HL-60/S4 (cell line): Measurements from ENCODE around the gene PLEKHA6.
"Not testable (repeated sequence)": the region's sequence is repeated elsewhere in the genome, so short reads cannot be mapped to it uniquely, and the experiment has no call there.

Experiments
- in situ Hi-C: fragments of 300-500 bp; cut with MboI; formaldehyde crosslinking; loops from 2 replicates; pipeline ENCODE4 v1.14.3; 2022; ENCODE audit warnings: low sequenced_read_pairs

The PLEKHA6 gene

DNA sequence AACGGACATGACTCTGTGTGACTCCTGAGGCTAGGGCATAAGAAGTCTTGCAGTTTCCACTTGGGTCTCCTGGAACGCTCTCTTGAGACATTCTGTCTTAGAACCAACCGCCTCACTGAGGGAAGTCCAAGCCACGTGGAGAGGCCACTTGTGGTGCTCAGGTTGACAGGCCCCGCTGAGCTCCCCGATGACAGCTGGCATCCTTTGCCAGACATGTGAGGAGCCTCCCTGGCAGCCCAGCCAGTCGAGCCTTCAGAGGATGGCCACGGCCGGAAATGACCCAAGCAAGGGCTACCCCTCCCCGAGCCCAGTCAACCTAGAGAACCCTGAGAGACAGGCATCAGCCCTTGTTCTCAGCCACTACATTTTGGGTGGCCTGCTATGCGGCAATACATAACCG is 20.7 kb downstream of the PLEKHA6 start:
- in situ Hi-C loops, result no loop called here

DNA sequence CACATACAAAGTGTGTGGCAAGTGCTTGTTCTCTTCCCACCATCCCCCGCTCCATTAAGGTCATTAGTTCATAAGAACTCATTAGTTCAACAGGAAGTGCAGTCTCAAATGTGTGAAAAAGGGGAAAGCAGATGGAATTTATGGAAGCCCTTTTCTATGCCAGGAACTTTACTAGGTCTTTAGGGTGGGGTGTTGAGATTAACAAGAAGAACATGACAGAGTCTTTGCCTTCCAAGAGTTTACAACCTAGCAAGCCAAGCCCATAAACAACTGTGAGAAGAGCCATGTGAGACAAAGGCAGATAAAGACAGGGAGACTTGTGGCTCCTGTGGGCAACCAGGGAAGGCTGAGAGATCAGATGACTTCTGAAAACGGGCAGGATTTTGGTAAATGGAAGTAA is 21.4 kb downstream of the PLEKHA6 start:
- in situ Hi-C loops, result no loop called here

DNA sequence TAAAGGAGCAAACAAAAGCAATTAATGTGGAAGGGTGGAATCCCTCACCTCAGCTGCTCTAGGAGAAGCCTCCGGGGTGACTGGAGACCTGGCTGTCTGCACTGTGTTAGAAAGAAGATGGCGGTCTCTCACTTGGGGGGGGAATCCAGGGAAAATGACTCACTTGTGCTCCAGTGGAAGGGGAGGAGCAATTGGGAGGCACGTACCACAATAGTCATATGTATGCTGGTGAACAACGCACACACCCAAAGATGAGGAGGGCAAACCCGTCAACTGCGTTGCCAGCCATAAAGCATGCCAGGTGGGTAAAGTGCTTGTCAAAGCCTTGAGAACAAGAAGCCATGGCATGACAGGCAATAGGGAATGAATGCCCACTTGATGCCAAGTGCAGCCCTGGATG is 22.1 kb downstream of the PLEKHA6 start:
- in situ Hi-C loops, result no loop called here

DNA sequence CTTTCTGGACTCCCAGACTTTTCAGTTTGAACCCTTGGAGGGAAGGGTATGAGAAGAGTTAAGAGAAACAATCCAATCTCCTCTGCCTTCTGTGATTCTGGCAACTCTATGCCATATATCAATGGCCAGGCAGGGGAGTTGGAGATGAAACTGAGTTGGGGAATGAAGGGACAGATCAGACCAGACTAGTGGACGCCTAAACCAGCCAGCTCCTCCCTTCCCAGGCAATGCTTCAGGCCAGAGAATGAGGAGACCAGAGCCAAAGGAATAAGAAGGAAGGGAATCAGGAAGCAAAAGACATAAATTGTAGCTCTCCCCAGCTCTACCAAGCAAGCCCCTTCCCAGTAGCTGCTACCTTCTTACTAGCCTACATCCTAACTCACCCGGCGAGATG is 22.7 kb downstream of the PLEKHA6 start:
- in situ Hi-C loops, result no loop called here

DNA sequence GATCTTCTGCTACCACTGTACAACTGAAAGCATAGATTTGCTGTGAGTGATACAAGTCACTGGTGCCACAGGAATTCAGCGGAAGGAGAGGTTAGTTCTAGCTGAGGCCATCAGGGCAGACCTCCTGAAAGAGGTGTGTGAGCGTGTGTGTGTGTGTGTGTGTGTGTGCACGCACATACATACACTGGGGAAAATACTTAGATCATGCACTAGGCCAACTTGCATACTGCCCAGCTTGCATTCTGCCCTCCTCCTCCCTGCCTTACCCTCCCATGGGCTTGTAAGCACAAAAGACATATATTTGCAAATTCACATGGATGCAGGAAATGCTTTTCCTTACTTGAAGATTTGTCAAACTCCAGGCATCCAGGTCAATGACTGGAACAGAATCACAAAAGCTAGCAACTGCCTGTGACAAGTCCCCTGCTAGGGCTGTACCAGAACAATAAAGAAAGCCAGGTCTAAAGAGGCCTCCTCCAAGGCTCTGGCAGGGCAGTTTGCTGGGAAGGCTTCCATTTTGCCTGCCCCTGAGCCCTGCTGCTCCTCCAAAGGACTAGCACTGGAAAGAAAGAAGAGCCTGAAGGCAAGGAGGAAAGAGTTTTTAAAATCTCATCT is 23.2 kb downstream of the PLEKHA6 start:
- in situ Hi-C loops, result no loop called here

DNA sequence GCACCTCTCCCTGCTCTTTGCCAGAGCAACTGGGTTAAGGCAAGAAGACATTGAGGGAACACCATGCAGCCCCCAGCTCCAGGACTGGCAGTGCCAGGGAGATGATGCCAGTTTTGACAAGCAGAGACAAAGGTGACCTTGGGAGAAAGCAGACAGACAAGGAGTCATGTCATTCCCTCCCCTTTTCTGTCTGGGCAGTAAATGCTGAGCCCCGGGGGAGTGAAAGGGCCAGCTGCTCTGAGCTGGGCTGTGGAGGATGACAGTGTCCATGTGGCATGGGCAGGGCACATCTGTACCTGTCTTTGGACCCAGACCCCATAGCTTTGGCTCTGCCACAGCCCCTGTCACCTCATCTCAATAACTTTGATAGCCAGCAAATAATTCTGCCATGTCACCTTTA is 24.2 kb downstream of the PLEKHA6 start:
- in situ Hi-C loops, result no loop called here

DNA sequence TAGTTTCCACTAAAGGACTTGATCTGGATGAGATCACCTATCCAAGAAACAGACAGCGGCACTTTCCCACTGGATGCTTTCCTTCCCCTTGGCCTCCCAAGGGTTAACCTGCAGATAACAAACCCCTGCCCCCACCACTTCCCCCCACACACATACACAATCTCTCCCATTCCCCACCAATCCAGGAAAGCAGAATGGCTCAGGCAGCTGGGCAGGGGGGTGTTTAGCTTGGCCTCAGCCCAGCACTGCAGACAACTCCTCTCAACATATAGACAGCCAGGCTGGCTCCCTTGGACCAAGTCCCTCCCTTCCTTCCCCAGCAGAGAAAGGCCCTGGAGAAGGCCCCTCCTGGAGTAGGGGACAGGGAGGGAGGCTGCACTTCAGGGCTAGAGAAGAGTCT is 24.6 kb downstream of the PLEKHA6 start:
- in situ Hi-C loops, result no loop called here

DNA sequence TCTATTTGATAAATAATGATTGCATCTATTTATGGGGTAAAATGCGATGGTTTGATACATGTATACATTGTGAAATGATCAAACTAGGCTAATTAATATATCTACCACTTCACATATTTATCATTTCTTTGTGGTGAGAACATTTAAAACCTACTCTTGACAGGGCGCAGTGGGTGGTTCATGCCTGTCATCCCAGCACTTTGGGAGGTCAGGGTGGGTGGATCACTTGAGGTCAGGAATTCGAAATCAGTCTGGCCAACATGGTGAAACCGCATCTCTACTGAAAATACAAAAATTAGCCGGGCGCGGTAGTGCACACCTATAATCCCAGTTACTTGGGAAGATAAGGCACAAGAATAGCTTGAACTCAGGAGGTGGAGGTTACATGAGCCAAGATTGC is 25.3 kb downstream of the PLEKHA6 start:
- in situ Hi-C loops, result no loop called here

DNA sequence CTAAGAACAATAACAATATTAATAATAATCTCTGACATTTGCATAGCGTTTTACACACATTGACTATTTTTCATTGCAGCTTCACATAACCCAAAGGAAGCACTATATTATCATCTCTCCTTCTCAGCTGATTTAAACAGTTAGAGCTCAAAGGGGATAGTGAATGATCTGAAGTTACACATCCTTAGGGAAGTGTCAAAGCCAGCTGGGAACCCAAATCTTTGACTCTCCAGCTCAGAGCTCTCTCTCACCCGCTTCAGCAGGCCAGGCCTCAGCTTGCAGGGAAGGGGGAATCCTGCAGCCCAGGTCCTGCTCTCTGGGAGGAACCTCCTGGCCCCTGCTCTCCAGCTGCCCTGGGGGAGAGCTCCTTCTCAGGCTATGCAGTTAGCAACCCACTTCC is 26.3 kb downstream of the PLEKHA6 start:
- in situ Hi-C loops, result no loop called here

DNA sequence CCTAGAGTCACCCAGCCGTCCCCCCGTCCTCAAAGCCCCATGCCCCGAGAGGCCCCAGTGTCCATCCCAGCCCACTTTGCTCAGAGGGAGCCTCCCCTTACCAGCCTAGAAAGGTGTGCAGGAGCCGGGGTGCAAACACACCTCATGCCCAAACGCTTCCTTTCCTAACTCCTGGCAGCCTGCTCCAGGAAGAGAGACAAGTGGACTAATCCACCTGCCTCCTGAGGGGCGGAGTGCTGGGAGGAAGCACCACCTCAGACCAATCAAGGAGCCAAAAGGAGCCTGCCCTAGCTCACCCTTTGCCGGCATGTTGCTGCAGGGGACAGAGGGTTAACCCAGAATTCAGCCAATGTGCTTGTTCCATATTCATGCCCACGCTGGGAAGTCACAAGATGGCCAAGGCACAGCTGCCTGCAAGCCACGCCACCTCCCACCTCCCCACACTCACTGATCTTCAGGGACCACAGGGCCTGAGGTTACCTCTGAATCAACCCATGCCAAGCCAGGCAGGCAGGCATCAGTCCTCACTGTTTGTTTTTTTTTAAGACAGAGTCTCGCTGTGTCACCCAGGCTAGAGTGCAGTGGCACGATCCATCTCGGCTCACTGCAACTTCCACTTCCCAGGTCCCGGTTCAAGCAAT is 27.8 kb downstream of the PLEKHA6 start:
- in situ Hi-C loops, result no loop called here

DNA sequence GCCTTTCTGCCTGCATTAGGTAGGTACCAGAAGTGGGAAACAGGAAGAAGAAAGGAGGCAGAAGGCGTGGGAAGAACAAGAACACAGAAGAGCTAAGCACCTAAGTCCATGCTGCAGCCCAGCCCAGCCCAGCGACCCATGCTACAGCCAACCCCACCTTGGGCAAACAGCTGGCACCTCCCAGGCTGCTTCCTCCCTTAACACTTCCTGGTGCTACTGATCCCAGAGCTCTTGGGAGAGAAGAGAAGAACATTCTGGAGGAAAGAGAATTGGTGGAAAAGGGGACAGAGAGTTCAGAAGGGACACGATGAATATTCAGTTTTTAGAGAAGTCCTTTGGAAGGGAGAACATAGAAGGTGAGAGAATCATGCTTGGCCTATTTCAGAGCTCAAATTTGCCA is 28.5 kb downstream of the PLEKHA6 start:
- in situ Hi-C loops, result no loop called here

DNA sequence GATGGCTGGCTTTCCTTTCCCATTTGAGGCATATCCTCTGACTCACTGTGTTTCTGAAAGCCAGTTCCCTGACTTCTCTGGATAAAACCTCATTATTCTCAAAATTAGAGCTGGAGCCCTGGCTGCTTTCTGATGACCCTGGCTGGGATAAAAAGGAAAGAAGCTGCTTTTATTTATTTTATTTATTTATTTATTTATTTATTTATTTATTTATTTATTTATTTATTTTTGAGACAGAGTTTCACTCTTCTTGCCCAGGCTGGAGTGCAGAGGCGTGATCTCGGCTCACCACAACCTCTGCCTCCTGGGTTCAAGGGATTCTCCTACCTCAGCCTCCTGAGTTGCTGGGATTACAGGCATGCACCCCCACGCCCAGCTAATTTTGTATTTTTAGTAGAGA is 31.9 kb downstream of the PLEKHA6 start:
- in situ Hi-C loops, result not testable (repeated sequence)

DNA sequence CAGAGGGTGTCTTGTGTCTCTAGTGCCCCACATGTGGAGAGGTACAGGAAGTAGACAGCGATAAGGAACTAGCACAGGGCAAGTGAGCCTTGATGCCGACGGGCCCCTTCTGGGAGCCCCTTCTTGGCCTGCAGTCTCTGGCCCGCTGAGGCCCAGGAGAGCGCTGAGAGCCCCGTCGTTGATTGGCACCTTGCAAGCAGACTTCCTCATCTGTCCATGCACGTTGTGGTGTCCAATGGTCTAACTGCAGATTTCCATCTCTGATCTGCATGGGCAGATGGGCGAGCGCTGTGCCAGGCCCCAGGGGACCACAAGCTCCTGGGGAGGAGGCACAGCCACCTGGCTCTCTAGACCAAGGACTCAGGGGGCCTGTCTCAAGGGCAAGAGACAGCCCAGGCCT is 32.4 kb downstream of the PLEKHA6 start:
- in situ Hi-C loops, result no loop called here

DNA sequence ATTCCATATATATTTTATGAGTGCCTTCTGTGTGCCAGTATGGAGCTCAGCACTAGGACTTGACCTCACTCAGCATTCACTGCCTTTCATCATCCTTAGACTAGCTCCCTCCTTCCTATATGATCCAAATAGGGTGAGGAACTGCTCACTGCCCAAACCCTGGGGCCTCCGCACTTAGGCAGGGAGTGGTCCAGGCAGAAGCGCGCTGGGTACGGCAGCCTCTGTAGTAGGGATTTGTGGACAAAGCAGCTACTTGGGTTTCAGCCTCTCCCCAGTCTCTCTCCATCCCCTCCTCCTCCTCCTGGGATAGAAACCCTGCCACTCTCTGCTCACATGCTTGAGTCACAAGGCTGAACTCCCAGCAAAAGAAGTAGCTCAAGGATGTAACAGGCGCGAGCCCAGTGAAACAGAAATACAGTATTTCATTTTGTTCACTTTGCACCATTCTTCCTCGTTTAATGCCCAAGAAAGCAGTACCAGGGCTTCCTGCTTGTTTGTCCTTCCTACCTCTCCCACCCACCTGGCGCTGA is 32.9 kb downstream of the PLEKHA6 start:
- in situ Hi-C loops, result no loop called here

DNA sequence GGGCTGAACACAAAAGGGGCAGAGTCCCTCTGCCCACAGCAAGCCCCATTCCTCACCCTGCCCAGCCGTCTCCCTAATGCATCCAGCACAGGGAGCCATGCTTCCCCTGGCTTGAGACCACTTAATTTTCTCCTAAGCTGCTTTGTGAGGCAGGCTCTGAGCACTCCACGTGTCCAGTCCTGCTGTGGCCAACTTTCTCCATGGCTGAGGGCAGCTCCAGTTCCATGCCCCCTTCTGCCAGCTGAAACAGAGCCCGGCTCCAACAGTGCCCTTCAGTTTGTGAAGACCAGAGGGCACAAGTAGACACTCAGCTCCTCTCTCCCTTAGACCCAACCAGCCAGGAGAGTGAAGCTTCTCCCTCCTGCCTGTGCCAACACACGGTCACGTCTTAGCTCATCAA is 33.8 kb downstream of the PLEKHA6 start:
- in situ Hi-C loops, result no loop called here

DNA sequence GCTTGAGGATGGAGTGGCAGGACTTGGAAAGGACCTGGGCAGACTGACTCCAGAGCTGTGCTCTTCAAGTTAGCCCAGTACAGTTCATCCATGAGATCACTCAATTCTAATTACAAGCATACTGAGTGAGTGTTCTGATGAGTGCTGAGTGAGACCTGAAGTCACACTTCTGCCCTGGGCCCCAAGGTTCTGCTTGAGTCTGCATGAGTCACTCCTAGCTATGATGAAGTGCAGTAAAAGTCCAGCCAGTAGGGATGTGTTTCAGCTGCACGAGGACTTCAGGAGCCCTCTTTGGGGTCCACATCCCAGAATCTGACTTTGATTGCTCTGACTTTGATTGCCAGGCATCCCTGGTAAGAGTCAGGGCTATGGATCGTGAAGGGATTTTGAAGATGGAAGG is 35.8 kb downstream of the PLEKHA6 start:
- in situ Hi-C loops, result no loop called here

DNA sequence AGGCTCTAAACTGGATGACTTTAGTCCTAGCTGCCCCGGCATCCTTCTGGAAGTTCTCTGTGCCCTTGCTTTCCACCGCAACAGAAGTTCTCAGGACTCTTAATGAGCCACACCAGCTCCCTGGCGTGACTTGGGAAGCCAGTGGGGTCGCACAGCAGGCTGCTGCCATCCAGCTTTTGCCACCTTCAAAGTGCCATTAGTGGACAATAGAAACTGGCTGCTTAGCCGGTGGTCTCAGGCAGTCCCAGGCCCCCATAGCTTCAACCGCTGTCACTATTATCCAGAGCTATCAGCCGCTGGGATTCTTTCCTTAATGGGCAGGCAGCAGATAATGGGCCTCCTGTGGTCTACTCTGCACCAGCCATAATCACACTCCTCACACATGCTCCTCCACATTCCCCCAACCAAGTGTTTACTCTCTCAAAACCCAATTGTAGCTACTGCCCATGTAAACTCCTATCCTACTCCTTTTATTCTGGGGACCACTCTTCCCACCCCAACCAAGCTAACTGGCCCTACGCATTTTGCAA is 37.3 kb downstream of the PLEKHA6 start:
- in situ Hi-C loops, result no loop called here

DNA sequence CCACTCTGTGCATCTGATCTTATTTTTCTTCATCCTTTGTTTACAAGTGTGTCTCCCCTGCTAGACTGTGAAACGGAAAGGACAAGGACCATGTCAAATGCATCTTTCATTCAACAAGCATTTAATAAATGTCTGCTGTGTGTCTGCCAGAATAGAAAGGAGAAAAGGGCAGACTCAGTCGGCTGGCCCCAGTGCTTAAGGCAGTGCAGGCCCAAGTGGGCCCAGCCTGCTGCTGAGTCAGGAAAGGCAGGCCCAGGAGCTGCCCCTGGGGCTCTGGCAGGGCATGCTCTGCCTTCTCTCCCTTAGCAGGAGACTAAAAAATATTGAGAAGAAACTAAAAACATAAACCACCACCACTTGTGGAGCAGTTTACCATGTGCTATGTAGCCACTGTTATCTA is 38.1 kb downstream of the PLEKHA6 start:
- in situ Hi-C loops, result no loop called here

DNA sequence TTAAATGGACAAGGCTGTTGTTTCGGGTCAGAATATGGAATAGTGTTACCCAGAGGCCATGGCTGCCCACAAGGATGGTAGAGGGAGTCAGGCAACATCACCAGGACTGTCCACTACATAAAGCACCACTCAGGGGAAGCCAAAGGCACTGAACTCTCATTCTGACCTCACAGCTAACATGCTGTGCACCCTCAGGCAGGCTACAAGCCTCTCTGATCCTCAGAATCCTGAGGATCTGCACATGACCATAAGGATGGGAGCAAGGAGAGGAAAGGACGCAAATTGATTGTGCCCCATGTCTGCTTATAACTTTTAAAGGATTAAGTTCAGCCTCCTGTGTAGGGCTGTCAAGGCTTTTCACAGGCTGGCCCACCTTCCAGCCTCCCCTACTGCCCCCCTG is 38.7 kb downstream of the PLEKHA6 start:
- in situ Hi-C loops, result no loop called here

DNA sequence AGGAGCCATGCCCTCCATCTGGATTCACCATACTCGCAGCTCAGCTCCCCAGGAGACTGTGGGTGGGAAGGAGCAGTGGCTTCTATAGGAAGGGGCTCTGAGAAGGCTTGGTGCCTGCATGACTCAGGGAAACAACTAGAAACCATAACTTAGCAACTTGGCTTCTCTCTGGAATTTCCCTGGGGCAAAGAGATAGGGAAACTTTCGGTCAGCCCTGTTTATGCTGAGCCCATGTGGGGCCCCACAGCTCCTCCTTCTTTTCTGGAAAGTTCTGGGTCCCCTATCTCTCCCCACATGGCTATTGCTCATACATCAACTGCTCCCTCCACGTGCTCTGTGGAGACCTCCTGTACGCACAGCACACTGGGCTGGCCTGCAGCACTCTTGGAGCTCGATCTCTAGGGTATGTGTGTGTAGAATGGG is 39.3 kb downstream of the PLEKHA6 start:
- in situ Hi-C loops, result no loop called here

DNA sequence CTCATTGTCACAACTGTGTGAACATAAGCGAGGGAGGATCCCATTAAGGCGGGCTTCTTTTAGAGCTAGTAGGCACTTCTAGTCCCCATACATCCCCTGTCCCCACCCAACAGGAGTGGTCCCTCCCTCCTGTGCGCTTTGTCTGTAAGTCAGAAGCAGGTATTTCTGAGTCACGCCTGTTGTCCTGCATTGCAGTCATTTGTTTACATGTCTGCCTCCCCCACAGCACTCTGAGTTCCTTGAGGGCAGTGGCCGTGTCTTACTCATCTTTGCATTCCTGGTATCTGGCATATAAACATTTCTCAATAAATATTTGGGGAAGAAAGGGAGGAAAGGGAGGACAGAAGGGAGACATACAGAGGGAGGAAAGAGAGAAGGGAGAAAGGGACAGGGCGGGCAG is 40.3 kb downstream of the PLEKHA6 start:
- in situ Hi-C loops, result no loop called here

DNA sequence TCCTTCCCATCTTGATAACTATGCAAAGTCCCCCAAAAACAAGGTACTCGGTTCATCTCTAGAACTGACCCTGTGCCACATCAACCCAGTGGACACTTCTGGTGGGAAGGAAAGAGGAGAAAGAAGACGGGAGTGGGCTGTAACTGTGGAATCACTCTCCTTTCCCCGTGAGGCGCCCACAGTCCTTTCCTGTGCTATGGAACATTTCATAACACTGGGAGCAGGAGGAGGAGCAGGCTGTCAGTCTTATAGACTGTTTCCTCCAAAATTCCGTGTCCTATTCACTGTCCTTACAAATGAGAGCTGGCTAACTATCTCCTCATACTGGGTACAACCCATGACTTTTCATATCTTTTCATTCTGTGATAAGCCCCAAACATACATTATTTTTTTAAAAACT is 40.7 kb downstream of the PLEKHA6 start:
- in situ Hi-C loops, result no loop called here

DNA sequence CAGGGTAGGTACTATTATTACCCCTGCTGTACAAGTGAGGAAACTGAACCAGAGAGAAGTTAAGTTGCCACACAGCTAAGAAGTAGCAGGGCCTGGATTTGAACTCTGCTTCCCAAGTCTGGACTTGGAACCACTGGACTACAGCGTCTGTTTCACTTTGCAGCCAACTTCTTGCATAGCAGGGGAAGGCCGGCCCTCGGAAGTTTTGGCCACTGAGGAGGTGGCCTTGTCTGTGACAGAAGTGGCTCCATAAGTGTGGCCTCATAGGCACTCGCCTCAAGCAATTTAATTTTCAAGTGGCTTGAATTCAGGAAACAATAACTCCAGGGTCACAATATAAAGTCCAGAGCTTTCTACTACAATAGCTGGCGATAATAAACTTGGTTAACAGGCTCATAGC is 41.4 kb downstream of the PLEKHA6 start:
- in situ Hi-C loops, result no loop called here
